Fibroblast of skin of left quadriceps (primary cell): ENCODE measurements around the gene SLC8A2.

Experiments used
- DNase-seq, 2 experiments: peaks; one replicate each; pipeline ENCODE4 v3.0.0-alpha.2; 2013; ENCODE audit warnings: low read depth in 2 of 2

Gene SLC8A2

DNA sequence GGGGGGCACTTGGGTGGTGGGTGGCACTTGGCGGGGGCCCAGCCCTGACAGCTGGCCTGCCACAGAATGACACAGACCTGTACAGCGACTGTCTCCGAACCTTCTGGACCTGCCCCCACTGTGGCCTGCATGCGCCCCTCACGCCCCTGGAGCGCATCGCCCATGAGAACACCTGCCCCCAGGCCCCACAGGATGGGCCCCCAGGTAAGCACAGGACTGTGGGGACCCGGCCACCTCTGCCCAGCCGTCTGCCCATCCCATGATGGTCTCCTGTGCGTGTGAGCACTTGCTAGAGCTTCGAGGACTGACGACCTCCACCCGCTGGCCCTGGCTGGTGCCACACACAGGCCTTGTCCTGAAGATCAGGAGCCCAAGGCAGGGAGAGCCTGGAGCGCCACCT is 90.6 kb downstream of the SLC8A2 start:
- DNase-seq = no peak

DNA sequence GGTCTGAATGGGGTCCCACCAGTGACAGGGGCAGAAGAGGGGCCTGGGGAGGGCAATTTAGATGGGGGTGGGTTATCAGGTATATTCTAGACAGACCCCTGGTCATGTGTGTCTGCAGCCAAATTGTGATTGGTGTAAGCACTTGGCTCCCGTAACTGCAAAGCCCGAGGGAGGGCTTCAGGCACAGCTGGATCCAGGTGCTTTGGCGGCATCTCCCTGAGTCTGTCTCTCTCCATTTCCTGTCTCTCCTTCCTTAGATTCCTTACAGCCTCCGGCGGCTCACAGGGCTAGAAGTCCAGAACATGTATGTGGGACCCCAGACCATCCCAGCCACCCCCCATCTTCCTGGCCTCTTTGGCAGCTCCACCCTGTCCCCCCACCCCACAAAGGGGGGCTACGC is 91.1 kb downstream of the SLC8A2 start:
- no peak for DNase-seq

DNA sequence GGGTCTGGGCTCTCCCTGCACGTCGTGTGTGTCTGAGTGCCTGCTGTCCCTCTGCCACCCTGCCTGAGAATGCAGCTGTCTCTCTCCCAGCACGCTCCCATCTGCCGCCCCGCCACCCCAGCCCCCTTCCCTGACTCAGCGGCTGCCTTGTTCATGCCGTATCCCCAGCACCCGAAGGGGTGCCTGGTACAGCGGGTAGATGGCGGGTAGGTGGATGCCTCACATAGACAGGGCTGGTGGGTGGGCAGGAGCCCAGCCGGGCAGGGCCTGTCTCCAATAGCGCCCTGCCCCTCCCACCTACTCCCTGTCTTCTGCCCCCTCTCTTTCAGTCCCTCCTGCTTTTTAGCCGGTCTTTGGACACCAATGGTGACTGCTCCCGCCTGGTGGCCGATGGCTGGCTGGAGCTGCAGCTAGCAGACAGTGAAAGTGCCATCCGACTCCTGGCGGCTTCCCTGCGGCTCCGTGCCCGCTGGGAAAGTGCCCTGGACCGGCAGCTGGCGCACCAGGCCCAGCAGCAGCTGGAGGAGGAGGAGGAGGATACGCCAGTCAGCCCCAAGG is 92.2 kb downstream of the SLC8A2 start:
- no peak for DNase-seq

DNA sequence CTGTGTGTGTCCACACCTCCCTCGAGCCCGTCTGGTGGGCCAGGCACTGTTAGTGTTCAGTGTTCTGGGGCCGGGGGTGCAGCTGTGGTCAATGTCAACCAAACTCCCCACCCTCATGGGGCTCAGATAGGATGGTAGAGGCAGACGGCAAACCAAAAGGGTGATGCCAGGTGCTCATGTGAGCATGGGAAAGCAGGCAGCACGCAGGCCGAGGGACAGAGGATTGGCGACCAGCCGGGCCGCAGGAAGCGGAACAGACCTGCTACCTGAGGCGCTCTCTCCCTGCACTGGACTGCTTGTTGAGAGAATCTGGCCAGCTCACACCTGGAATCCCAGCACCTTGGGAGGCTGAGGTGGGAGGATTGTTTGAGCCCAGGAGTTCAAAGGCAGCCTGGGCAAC is 93.4 kb downstream of the SLC8A2 start:
- DNase-seq = no peak
